Activated T-helper 1 cell treated with anti-CD3 and anti-CD28 coated beads, Interleukin-2, amount 50 U/mL, for 16 hours (primary cell): Measurements from ENCODE around the gene RGS10.
"Not testable (repeated sequence)": the region's sequence is repeated elsewhere in the genome, so short reads cannot be mapped to it uniquely, and the experiment has no call there.

Experiments used
- DNase-seq, 2 donors: peaks; one replicate each; pipeline ENCODE4 v3.0.0-alpha.2; 2020; ENCODE audit warnings: low read depth in 1 of 2, low spot score in 1 of 2

RGS10 gene, protein sequence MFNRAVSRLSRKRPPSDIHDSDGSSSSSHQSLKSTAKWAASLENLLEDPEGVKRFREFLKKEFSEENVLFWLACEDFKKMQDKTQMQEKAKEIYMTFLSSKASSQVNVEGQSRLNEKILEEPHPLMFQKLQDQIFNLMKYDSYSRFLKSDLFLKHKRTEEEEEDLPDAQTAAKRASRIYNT

GRCh38 chr10:119542357-119542987 lies at the start of gene RGS10:
TSS of gene RGS10 (minus strand) at chr10:119542719. CDS start at chr10:119542638, 81 bp downstream.
- peak; percentile 66 to 73 for DNase-seq

DNA sequence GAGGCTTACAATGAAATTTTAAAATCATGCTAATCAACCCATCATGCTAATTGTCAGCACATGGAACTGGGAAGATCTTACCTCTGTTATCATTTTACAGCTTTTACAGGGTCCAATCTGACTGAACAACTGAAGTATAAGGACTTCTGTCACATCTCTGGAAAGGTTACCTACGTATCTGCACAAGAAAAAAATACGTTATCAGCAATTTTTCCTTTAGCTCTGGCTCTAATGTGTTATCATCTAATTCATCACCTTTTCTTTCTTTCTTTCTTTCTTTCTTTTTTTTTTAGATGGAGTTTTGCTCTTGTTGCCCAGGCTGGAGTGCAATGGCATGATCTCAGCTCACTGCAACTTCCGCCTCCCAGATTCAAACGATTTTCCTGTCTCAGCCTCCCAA lies 45.6 kb upstream of the RGS10 start:
- DNase-seq, result no peak

DNA sequence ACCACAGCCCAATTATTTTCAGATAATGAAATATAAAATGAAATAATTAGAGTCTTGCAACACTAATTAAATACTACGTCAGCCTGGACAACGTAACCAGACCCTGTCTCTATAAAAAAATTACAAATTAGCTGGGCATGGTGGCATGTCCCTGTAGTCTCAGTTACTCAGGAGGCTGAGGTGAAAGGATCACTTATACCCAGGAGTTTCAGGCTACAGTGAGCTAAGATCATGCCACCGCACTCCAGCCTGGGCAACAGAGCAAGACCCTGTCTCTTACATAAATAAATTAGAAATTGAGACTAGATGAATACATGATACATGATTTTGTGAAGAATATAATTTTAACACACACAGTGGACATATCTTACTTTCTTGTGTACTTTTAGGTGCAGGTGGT lies 35.8 kb upstream of the RGS10 start:
- no peak for DNase-seq

DNA sequence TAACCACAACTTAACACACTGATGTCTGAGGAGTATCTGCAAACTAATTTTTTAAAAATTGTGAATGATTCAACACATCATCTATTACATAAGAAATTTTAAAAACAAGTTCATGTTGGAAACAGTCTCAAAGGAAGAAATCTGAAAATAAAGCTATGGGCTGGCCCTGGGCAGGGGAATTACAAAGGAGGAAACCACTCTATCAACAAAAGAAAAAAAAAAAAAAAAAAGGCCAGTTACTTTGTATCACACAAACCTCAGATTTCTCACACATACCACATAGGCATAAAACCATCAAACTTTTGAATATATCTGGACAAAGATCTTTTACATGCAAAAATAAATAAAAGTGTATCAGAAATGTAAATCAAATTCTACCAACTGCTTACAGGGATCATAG lies 33.5 kb upstream of the RGS10 start:
- no peak for DNase-seq

DNA sequence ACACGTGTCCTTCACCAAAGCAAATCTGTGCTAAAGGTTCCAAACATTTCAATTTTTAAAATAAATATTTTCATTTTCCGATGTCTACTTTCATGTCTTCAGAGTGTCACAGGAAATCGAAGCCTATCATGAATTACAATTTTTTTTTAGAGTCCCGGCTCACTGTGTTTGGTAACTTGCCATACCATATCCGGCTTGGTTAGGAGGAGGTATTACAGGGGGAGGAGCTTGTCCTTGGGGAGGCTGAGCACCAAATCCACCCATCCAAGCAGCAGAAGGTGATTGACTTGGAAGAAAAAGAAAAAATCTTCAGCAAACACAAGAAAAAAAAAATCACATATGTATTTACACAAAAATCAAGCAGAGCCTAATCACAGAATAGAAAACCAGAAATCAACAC lies 33.0 kb upstream of the RGS10 start:
- DNase-seq, result no peak

DNA sequence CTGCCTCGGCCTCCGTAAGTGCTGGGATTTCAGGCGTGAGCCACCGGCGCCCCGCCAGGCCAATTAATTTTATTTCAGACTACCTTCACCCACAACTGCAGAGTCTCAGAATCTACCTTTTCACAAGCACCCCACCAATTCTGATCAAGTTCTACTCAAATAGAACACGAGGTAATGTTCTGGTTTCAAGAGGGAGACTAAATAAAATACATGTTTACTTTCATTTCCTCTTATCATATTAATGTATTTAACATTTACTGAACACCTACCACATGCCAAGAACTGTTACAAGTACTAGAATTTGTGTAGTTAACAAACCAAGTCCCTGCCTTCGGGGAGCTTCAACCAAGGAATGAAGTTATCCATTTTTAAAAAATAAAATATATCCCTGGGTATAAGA lies 25.5 kb upstream of the RGS10 start:
- DNase-seq, result no peak

DNA sequence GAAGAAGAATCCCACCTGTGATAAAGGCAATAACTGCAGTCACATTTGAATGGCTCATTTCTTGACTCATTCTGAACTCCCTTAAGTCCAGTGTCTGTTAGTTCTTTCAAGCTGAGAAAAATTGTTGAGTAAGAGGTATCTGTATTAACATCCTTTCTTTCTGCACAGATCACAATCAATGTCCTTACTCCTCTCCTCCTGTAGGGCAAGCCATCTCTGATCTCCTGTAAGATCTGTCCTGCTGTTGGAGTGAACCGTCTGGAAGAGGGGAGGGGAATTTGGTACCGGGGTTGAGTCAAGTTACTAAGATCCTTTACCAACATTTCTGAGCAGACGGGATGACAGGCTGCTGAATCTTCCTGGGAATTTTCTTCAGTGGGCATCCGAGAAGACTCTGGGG lies 19.6 kb upstream of the RGS10 start:
- DNase-seq, result no peak

DNA sequence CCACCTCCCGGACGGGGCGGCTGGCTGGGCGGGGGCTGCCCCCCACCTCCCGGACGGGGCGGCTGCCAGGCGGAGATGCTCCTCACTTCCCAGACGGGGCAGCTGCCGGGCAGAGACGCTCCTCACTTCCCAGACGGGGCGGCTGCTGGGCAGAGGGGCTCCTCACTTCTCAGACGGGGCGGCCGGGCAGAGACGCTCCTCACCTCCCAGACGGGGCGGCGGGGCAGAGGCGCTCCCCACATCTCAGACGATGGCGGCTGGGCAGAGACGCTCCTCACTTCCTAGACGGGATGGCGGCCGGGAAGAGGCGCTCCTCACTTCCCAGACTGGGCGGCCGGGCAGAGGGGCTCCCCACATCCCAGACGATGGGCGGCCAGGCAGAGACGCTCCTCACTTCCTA lies 17.0 kb upstream of the RGS10 start:
- DNase-seq, result not testable (repeated sequence)

DNA sequence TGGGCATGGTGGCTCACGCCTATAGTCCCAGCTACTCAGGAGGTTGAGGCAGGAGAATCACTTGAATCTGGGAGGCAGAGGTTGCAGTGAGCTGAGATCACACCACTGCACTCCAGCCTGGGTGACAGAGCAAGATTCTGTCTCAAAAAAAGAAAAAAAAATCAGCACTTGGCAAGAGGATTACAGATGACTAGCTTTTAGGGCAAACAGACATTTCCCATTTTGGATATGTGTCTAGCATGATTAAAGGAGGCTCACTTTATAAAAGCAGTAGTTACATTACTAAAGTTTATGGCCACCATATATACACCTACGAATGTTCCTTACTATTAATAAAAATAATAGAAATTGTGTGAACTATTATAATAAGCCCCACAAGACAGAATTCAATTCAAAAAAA lies 13.6 kb upstream of the RGS10 start:
- DNase-seq, result not testable (repeated sequence)

DNA sequence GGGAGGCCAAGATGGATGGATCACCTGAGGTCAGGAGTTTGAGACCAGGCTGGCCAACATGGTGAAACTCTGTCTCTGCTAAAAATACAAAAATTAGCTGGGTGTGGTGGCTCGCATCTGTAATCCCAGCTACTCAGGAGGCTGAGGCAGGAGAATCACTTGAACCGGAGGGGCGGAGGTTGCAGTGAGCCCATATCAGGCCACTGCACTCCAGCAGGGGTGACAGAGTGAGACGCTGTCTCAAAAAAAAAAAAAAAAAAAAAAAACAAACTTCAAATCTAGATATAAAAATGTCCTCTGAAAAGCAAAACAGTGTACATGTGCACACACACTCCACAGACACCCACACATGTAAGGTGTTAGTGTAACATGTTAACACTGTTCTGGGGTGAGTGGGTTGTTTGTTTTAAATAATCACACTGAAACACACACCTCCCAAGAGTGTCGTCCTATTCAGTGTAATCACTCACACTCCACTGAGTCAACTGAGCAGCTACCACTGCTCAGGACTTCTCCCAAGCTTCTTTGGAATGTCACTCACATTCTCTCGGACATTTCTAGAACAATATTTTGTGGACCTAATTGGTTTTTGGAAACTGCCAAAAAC lies 12.8 kb upstream of the RGS10 start:
- no peak for DNase-seq

GRCh38 chr10:119550827-119551226 lies 8.3 kb upstream of the RGS10 start:
- no peak for DNase-seq

DNA sequence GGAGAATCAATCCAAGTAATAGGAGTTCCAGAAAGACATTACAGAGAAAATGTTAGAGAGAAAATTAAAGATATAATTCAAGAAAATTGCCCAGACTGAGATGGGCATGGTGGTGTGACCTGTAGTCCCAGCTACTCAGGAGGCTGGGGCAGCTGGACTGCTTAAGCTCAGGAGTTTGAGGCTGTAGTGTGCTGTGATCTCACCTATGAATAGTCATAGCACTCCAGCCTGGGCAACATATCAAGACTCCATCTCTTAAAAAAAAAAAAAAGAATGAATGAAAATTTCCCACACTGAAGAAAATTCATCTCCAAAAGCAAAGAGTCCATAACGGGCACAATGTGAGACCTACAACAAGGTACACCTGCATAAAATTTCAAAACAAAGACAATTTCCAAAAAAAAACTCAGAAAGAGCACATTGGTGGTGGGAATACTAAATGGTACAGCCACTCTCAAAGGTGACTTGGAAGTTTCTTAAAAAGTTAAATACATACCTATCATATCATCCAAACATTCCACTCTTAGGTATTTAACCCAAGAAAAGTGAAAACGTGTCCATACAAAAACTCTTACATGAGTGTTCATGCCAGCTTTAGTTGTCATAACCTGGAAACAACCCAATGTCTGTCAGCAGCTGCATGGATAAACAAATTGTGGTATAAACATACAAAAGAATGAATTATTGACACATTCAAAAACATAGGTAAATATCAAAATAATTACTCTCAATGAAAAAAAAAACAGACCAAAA lies 6.9 kb upstream of the RGS10 start:
- DNase-seq, result no peak

DNA sequence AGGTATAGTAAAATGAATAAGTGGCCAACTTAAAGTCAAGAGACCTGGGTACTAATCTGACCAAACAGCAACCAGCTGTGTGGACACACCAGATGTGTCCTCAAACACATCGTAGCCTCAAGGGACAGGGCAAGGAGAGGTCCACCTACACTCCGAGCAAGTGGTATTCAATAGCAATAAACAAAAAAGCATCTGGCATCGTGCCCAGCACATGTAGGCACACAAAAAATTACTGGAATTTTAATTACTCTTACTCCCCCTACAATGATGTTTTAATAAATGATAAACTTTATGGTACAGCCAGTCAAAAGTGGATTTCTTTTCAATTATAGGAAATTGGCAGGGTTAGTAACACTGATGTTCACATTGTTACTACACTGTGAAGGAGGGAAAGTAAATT lies 3.5 kb upstream of the RGS10 start:
- no peak for DNase-seq

- no peak for DNase-seq
Measured at GRCh38 chr10:119545310-119545709, 2.8 kb upstream of the RGS10 start.

- DNase-seq, result no peak
Measured at GRCh38 chr10:119543814-119544642, 1.5 kb upstream of the RGS10 start.

DNA sequence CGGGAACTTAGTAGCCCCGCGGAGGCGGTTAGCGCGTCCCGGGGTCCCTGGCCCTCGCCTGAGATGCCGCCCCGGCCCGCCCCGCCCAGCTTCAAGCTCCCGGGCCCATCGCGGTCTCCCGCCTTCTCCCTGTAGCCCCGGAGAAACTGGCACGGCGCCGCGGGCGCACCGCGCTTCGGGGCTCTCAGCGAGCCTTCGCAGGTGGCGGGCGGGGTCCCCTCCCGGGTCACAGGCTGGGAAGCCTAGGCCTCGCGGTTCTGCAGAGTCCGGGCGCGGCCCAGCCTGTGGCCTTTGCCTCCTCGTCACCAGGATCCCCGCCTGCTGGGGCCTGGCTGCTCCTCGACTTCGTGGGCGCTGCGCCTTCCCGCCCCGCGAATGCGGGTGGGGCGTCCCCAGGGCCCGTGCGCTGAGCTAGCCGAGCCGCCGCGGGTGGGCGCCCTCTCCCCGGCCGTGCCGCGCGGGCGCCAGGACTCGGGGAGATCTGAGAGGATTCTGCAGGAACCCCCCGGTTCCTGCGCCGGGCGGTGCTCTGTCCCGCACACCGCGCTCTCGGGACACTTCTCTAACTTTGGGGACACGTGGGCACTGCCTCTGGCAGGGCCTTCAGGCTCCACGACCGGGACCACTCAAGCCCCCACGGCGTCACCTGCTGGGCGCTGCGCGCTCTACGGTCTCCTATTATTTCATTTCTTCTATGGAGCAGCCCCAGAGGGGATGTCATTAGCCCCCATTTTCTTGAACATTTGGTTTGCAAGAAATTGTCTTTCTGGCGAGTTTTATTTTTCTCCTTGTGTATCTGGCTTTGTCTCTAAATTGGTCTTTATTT lies 682 bp upstream of the RGS10 start:
- peak; percentile 42 to 48 for DNase-seq

- DNase-seq, result peak; percentile 27 to 50
Measured at GRCh38 chr10:119541459-119542356, 811 bp downstream of the RGS10 start.

- no peak for DNase-seq
Measured at GRCh38 chr10:119541046-119541445, 1.5 kb downstream of the RGS10 start.

- no peak for DNase-seq
Measured at GRCh38 chr10:119540038-119540437, 2.5 kb downstream of the RGS10 start.
